IPS-15b (cell line): ENCODE measurements around the gene RABGAP1L.
"Not testable (repeated sequence)": the region's sequence is repeated elsewhere in the genome, so short reads cannot be mapped to it uniquely, and the experiment has no call there.

Experiments used
- H3K27me3 ChIP-seq: one replicate; pipeline ENCODE4 v1.6.1; 2013; ENCODE audit warnings: low read length; ENCODE audit not compliant: control insufficient read depth, insufficient read depth
- H3K36me3 ChIP-seq: one replicate; pipeline ENCODE4 v1.6.1; 2013; ENCODE audit warnings: low read length; ENCODE audit not compliant: control insufficient read depth, insufficient read depth
- H3K4me1 ChIP-seq: one replicate; pipeline ENCODE4 v1.6.1; 2013; ENCODE audit warnings: mild to moderate bottlenecking, low read length; ENCODE audit not compliant: control insufficient read depth, insufficient read depth
- H3K4me3 ChIP-seq: one replicate; pipeline ENCODE4 v1.5.1; 2013; ENCODE audit warnings: low read depth, low read length
- H3K9ac ChIP-seq: one replicate; pipeline ENCODE4 v1.6.1; 2013; ENCODE audit warnings: low read depth, mild to moderate bottlenecking, low read length
- H3K9me3 ChIP-seq: one replicate; pipeline ENCODE4 v1.6.1; 2013; ENCODE audit warnings: mild to moderate bottlenecking, low read length; ENCODE audit not compliant: control insufficient read depth, insufficient read depth

RABGAP1L gene

DNA sequence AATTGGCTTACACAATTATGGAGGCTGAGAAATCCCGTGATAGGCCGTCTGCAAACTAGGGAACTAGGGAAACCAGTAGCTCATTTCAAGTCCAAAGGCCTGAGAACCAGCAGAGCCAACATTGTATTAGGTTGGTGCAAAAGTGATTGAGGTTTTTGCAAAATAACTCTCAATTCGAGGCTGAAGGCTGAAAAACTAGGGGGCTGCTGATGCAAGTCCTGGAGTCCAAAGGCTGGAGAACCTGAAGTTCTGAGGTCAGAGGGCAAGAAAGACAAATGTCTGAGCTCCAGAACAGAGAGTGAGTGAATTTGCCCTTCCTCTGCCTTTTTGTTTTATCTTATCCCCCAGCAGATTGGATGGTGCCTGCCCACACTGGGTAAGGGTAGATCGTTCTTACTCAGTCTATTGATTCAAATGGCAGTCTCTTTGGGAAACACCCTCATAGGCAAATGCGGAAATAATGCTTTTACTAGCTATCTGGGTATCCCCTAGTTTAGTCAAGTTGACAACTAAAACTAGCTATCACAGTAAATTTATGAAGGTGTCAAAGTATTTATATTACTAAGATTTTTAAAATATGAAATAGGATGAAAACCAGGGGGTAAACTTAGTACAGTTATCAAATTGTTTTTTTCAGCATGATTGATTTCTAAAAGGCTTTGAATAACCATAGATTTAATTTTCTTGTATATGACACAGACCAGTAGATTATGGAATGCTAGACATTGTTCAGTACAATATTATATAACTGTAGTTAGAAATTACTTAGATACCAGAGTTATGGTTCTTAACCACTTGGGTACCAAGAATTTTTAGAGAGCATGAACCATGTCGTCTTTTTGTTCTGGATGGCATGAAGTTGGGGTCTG is 15.4 kb downstream of the RABGAP1L start:
- H3K4me3 ChIP-seq = no peak overlapping the region
- H3K9ac ChIP-seq = no peak overlapping the region
- no peaks in the 10 kb centered on the region for H3K9me3 ChIP-seq
- H3K27me3 ChIP-seq = no peaks in the 10 kb centered on the region
- peaks cover 2% of the 10 kb centered on the region for H3K36me3 ChIP-seq
- H3K4me1 ChIP-seq = no peaks in the 10 kb centered on the region

DNA sequence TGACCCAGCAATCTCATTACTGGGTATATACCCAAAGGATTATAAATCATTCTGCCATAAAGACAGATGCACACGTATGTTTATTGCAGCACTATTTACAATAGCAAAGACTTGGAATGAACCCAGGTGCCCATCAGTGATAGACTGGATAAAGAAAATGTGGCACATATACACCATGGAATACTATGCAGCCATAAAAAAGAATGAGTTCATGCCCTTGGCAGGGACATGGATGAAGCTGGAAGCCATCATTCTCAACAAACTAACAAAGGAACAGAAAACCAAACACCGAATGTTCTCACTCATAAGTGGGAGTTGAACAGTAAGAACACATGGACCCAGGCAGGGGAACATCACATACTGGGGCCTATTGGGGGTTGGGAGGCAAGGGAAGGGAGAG is 19.1 kb downstream of the RABGAP1L start:
- H3K36me3 ChIP-seq, H3K4me3 ChIP-seq, H3K27me3 ChIP-seq, H3K9me3 ChIP-seq, H3K9ac ChIP-seq, H3K4me1 ChIP-seq: not testable (repeated sequence)

GRCh38 chr1:174189428-174190062 is 30.2 kb downstream of the RABGAP1L start:
- Histone ChIP-seq H3K36me3 (no peaks in the 10 kb centered on the region), H3K9ac (no peak overlapping the region), H3K9me3 (no peaks in the 10 kb centered on the region), H3K4me1 (no peaks in the 10 kb centered on the region), H3K27me3 (no peaks in the 10 kb centered on the region), H3K4me3 (no peak overlapping the region)

DNA sequence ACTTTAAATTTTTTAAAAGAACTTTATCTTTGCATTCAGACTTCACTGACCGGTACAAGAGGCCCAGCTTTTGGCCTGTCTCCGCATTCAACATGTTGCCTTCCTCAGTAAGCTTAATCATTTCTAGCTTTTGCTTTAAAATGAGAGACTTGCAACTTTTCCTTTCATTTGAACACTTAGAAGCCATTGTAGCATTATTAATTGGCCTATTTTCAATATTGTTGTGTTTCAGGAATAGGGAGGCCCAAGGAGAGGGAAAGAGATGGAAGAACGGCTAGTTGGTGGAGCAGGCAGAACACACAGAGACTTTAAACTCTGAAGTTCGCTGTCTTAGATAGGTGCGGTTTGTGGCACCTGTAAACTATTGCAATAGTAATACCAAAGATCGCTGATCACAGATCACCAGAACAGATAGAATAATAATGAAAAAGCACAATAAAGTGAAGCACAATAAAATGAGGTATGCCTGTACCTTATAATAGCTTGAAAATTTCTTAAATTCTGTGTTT is 31.4 kb downstream of the RABGAP1L start:
- Histone ChIP-seq H3K4me3 (no peak overlapping the region), H3K36me3 (no peaks in the 10 kb centered on the region), H3K9ac (no peak overlapping the region), H3K9me3 (no peaks in the 10 kb centered on the region), H3K4me1 (no peaks in the 10 kb centered on the region), H3K27me3 (no peaks in the 10 kb centered on the region)

GRCh38 chr1:174191349-174191862 is 32.1 kb downstream of the RABGAP1L start:
- no peaks in the 10 kb centered on the region for H3K9me3 ChIP-seq
- H3K36me3 ChIP-seq = no peaks in the 10 kb centered on the region
- H3K4me1 ChIP-seq = no peaks in the 10 kb centered on the region
- H3K4me3 ChIP-seq = no peak overlapping the region
- H3K9ac ChIP-seq = no peak overlapping the region
- no peaks in the 10 kb centered on the region for H3K27me3 ChIP-seq

- Histone ChIP-seq H3K4me1 (no peaks in the 10 kb centered on the region), H3K9ac (no peak overlapping the region), H3K27me3 (no peaks in the 10 kb centered on the region), H3K9me3 (no peaks in the 10 kb centered on the region), H3K4me3 (no peak overlapping the region), H3K36me3 (no peaks in the 10 kb centered on the region)
Observed at GRCh38 chr1:174194461-174194860, 35.1 kb downstream of the RABGAP1L start.

- no peak overlapping the region for H3K9ac ChIP-seq
Observed at GRCh38 chr1:174197088-174197487, 37.8 kb downstream of the RABGAP1L start.

GRCh38 chr1:174197547-174197946 is 38.2 kb downstream of the RABGAP1L start:
- no peaks in the 10 kb centered on the region for H3K27me3 ChIP-seq
- no peaks in the 10 kb centered on the region for H3K36me3 ChIP-seq
- H3K4me3 ChIP-seq = no peak overlapping the region
- no peaks in the 10 kb centered on the region for H3K4me1 ChIP-seq
- H3K9ac ChIP-seq = no peak overlapping the region
- no peaks in the 10 kb centered on the region for H3K9me3 ChIP-seq

More at GRCh38 chr1:174197088-174197487, 37.8 kb downstream of the RABGAP1L start:
- no peak overlapping the region for H3K4me3 ChIP-seq
- no peaks in the 10 kb centered on the region for H3K27me3 ChIP-seq
- H3K9me3 ChIP-seq = no peaks in the 10 kb centered on the region
- H3K36me3 ChIP-seq = no peaks in the 10 kb centered on the region
- H3K4me1 ChIP-seq = no peaks in the 10 kb centered on the region

DNA sequence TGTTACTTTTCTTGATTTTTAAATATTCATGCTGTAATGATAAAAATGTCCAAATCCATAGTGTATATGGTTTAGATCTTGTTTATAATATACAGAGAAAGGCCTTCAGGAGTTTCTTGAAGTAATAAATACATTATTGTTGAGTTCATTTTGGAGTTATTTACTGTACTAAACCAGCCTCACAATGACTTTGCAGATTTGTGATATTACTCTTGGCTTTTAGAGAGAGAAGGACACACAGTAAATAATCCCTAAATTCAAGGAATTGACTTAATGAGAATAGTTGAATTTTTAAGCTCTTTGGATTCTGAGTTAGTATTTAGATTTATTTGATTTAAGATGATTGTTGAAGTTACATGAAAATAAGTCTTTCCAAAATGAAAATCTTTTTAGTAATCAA is 38.9 kb downstream of the RABGAP1L start:
- no peaks in the 10 kb centered on the region for H3K27me3 ChIP-seq
- no peak overlapping the region for H3K9ac ChIP-seq
- no peaks in the 10 kb centered on the region for H3K9me3 ChIP-seq
- H3K4me1 ChIP-seq = no peaks in the 10 kb centered on the region
- no peak overlapping the region for H3K4me3 ChIP-seq
- no peaks in the 10 kb centered on the region for H3K36me3 ChIP-seq

DNA sequence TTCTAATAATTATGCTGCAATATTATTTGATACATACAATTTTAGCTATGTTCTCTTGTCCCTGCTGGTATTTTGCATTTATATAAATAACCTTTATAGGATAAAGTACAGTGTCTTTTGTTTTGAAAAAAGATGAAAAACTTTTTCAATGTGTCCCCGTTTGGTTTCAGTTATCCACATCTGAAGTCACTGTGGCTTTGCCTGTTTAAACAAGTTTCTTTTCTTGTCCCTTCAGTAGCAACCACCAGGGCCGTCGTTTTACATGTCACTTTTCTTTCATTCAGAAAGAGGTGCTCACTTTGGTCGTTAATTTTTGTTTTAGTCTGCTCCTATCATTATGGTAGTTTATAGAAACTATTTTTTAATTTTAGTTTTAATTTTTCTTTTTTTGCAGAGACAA is 41.4 kb downstream of the RABGAP1L start:
- no peaks in the 10 kb centered on the region for H3K36me3 ChIP-seq
- no peak overlapping the region for H3K4me3 ChIP-seq
- H3K9ac ChIP-seq = no peak overlapping the region
- no peaks in the 10 kb centered on the region for H3K27me3 ChIP-seq
- no peaks in the 10 kb centered on the region for H3K9me3 ChIP-seq
- H3K4me1 ChIP-seq = no peaks in the 10 kb centered on the region

DNA sequence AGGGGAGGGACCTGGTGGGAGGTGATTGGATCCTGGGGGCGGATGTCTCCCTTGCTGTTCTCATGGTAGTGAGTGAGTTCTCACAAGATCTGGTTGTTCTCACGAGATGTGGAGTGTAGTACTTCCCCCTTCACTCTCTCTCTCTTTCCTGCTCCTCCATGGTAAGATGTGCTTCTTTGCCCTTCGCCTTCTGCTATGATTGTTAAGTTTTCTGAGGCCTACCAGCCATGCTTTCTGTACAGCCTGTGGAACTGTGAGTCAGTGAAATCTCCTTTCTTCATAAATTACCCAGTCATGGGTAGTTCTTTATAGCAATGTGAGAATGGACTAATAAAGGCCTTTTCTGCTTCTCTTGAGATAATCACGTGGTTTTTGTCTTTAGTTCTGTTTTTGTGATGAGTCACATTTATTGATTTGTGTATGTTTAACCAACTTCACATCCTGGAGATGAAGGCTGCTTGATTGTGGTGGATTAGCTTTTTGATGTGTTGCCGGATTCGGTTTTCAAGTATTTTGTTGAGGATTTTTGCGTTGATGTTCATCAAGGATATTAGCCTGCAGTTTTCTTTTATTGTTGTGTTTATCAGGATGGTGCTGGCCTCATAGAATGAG is 45.5 kb downstream of the RABGAP1L start:
- H3K36me3 ChIP-seq = no peaks in the 10 kb centered on the region
- H3K9ac ChIP-seq = no peak overlapping the region
- H3K4me3 ChIP-seq = no peak overlapping the region
- peaks cover 4% of the 10 kb centered on the region for H3K4me1 ChIP-seq
- H3K27me3 ChIP-seq = no peaks in the 10 kb centered on the region
- H3K9me3 ChIP-seq = no peaks in the 10 kb centered on the region
